ENCODE results near the gene BSN.

Gene BSN, protein sequence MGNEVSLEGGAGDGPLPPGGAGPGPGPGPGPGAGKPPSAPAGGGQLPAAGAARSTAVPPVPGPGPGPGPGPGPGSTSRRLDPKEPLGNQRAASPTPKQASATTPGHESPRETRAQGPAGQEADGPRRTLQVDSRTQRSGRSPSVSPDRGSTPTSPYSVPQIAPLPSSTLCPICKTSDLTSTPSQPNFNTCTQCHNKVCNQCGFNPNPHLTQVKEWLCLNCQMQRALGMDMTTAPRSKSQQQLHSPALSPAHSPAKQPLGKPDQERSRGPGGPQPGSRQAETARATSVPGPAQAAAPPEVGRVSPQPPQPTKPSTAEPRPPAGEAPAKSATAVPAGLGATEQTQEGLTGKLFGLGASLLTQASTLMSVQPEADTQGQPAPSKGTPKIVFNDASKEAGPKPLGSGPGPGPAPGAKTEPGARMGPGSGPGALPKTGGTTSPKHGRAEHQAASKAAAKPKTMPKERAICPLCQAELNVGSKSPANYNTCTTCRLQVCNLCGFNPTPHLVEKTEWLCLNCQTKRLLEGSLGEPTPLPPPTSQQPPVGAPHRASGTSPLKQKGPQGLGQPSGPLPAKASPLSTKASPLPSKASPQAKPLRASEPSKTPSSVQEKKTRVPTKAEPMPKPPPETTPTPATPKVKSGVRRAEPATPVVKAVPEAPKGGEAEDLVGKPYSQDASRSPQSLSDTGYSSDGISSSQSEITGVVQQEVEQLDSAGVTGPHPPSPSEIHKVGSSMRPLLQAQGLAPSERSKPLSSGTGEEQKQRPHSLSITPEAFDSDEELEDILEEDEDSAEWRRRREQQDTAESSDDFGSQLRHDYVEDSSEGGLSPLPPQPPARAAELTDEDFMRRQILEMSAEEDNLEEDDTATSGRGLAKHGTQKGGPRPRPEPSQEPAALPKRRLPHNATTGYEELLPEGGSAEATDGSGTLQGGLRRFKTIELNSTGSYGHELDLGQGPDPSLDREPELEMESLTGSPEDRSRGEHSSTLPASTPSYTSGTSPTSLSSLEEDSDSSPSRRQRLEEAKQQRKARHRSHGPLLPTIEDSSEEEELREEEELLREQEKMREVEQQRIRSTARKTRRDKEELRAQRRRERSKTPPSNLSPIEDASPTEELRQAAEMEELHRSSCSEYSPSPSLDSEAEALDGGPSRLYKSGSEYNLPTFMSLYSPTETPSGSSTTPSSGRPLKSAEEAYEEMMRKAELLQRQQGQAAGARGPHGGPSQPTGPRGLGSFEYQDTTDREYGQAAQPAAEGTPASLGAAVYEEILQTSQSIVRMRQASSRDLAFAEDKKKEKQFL (N-terminal part only)

DNA sequence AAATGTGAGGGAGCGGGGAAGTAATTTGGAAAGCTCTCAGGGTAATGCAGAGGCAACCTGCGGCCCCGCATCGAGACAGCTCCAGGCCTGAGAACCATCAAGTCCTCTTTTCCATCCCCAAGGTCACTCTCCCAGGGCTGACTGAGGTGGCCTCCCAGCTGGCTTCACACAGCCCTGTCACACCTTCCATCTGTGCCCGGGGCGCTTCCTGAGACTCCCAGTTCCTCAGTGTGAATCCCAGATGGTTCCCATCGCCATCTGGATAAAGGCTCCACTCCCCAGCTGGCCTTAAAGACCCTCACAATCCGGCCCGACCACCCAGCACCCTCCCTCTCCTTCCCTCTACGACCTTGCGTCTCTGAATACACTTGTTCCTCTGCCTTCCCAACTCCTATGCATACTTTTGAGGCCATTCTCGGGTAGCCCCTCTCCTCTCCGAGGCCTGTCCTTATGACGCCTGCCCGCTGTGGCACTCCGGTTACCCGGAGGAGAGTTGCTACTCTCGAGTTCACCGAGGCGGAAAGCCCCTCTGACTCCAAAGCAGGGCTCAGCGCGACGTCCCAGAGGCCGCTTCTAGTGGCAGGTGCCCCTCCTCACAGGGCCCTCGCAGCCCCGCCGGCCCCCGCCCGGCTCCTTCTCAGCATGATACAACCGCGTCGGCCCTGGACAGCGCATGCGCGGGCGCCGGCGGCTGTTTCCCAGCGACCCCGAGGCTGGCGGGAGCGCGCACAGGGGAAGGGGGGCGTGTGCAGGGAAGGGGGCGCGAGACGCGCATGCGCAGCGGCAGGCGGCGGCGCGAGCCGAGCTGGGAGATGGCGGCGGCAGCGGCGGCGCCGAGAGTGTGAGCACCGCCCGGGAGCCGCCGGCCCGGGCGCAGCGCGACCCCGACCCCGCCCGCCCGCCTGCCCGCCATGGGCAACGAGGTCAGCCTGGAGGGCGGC, at the start of gene BSN:
Gene BSN, plus strand, starts transcription at position 786 of the 941 bp plus-strand sequence. Its CDS starts 126 bp downstream, at position 912.
- DNase-seq (ENCODE audit: low read depth in 2 of 2) = peak; percentile 81 to 84

DNA sequence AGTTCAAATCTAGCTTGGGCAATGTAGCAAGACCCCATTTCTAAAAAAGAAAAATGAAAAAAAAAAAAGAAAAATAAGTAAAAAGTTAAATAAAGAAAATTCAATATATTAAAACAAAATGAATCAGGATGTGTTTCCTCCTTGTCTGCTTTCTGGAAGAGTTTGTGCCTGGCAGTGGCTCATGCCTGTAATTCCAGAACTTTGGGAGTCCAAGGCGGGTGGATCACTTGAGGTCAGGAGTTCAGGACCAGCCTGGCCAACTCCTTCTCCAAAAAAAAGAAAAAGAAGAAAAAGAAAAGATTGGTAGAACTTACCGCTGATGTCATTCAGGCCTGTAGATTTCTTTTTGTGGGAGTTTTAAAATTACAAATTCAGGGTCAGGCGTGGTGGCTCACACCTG, 47.4 kb upstream of the BSN start:
- DNase-seq (ENCODE audit: low read depth in 2 of 2) = no peak

DNA sequence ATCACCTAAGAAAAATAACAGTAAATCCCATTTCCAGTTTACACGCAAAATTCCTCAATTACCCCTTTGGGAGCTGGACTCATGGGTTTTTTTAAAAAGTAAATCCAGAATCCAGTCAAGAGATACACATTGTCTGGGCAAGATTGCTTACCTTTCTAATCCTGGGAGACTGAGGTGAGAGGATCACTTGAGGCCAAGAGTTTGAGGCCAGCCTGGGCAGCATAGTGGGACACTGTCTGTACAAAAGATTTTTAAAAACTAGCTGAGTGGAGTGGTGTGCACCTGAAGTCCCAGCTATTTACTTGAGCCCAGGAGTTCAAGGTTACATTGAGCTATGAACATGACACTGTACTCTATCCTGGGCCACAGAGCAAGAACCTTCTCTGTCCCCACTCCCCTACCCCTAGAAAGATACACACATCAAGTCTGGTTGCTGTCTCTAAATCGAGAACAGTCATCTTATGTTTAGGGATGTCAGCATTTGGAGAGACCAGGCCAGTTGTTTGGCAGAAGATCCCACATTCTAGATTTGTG, 45.2 kb upstream of the BSN start:
- no peak for DNase-seq (ENCODE audit: low read depth in 2 of 2)

- DNase-seq (ENCODE audit: low read depth in 2 of 2) = no peak
Measured at GRCh38 chr3:49511639-49512038, 42.6 kb upstream of the BSN start.

- no peak for DNase-seq (ENCODE audit: low read depth in 2 of 2)
Measured at GRCh38 chr3:49512781-49513355, 41.4 kb upstream of the BSN start.

DNA sequence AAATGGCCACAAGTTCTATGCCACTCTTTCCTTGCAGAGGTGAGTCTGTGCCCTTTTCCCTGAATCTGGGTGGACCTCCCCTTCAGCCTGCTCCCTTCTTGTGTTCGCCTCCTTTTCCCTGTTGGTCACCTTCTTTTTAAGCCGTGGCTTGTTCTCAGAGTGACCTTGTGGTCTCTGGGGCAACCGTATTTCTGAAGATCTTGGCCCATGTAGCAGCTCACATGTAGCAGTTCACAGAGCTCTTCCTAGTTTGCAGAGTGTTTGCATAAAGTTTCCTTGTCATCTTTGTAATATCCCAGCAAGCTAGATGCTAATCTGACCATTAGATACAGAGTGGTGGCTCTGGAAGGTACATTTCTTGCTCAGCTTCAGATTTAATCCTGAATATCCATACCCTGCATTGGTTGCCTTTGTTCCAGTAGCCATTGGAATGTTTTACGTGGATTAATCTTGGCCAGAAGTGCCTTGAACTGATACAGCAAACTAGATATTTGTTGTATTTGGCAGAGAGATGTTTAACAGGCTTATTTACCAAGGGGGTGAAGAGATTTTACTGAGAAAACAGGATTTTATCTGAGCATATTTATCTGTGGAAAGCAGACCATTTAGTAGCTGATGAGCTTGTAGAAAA, 40.7 kb upstream of the BSN start:
- no peak for DNase-seq (ENCODE audit: low read depth in 2 of 2)

DNA sequence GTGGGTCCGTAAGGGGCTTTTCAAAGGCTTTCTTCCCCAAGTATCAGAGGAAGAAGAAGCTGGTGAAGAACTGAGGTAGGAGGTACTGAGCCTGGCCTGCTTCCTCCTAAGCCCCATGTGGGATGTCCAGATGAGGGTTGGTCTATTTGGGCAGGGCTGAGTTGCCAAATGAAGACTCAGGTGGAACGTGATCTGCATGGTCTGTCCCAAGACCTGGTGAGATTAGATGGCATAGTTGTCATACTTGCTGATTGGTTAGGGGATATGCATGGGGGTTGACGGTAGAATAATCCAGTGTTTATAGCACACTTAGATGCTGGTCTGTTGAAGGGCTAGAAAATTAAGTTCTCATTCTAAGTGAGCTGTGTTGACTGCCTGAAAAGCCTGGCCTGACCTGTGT, 36.3 kb upstream of the BSN start:
- no peak for DNase-seq (ENCODE audit: low read depth in 2 of 2)

GRCh38 chr3:49518441-49518840, 35.8 kb upstream of the BSN start:
- DNase-seq (ENCODE audit: low read depth in 2 of 2) = no peak

GRCh38 chr3:49519296-49519695, 35.0 kb upstream of the BSN start:
- no peak for DNase-seq (ENCODE audit: low read depth in 2 of 2)

DNA sequence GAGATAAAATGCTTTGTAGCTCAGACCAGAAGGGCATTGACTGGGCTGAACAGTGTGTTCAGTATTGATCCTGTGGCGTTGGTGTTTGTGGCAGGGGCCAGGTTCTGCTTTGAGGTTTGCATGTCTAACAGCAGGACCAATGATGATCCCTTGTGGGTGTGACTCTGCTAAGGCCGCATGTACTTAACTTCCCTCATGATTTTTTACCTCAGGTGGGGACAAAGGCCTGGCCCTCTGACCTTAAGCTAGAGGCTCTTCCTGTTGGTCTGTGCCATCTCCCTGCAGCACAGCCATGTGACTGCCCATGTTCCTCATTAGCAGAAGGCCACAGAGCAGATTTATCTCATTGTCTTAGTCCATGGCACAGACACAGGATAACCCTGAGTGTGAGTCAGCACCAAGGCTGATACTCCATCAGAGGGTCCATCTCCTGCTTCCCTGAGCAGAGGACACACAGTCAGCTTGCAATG, 34.3 kb upstream of the BSN start:
- DNase-seq (ENCODE audit: low read depth in 2 of 2) = no peak

- no peak for DNase-seq (ENCODE audit: low read depth in 2 of 2)
Measured at GRCh38 chr3:49523756-49524747, 30.2 kb upstream of the BSN start.

GRCh38 chr3:49529567-49529966, 24.7 kb upstream of the BSN start:
- DNase-seq (ENCODE audit: low read depth in 2 of 2) = no peak

DNA sequence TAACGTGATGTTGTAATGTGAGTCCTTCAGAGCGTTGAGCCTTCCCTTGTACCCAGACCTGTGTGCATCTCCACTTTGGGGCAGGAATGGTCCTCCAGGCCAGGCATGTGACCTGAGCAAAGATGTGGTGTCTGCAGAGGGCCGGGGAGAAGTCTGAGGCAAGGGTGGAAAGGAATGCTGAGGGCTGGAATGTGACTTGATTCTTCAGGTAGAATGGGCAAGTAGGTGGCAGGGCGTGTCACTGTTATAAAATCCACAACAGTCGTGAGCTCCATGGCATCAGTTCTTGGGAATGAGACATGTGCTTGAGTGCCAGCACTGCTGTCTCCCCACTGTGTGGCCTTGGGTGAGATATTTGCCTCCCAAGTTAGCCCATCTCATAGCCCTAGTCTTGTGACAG, 24.0 kb upstream of the BSN start:
- DNase-seq (ENCODE audit: low read depth in 2 of 2) = no peak

DNA sequence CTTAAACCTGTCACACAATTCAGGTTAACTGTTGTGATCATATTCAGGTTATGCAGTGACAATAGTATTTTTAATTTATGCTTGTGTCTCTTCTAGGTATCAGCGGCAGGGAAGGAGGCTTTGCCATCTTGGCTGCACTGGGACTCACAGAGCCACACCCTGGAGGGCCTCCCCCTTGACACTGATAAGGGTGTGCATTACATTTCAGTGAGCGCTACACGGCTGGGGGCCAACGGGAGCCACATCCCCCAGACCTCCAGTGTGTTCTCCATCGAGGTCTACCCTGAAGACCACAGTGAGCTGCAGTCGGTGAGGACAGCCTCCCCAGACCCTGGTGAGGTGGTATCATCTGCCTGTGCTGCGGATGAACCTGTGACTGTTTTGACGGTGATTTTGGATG, 23.6 kb upstream of the BSN start:
- DNase-seq (ENCODE audit: low read depth in 2 of 2) = no peak

DNA sequence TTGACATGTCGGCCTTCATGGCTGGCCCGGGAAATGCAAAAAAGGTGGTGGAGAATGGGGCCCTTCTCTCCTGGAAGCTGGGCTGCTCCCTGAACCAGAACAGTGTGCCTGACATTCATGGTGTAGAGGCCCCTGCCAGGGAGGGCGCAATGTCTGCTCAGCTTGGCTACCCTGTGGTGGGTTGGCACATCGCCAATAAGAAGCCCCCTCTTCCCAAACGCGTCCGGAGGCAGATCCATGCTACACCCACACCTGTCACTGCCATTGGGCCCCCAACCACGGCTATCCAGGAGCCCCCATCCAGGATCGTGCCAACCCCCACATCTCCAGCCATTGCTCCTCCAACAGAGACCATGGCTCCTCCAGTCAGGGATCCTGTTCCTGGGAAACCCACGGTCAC, 23.1 kb upstream of the BSN start:
- DNase-seq (ENCODE audit: low read depth in 2 of 2) = no peak

- no peak for DNase-seq (ENCODE audit: low read depth in 2 of 2)
Measured at GRCh38 chr3:49531715-49532114, 22.6 kb upstream of the BSN start.

DNA sequence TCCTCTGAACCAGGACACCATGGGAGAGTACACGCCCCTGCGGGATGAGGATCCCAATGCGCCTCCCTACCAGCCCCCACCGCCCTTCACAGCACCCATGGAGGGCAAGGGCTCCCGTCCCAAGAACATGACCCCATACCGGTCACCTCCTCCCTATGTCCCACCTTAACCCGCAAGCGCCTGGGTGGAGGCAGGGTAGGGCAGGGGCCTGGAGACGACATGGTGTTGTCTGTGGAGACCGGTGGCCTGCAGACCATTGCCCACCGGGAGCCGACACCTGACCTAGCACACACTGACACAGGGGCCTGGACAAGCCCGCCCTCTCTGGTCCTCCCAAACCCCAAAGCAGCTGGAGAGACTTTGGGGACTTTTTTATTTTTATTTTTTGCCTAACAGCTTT, 21.2 kb upstream of the BSN start:
- DNase-seq (ENCODE audit: low read depth in 2 of 2) = no peak

DNA sequence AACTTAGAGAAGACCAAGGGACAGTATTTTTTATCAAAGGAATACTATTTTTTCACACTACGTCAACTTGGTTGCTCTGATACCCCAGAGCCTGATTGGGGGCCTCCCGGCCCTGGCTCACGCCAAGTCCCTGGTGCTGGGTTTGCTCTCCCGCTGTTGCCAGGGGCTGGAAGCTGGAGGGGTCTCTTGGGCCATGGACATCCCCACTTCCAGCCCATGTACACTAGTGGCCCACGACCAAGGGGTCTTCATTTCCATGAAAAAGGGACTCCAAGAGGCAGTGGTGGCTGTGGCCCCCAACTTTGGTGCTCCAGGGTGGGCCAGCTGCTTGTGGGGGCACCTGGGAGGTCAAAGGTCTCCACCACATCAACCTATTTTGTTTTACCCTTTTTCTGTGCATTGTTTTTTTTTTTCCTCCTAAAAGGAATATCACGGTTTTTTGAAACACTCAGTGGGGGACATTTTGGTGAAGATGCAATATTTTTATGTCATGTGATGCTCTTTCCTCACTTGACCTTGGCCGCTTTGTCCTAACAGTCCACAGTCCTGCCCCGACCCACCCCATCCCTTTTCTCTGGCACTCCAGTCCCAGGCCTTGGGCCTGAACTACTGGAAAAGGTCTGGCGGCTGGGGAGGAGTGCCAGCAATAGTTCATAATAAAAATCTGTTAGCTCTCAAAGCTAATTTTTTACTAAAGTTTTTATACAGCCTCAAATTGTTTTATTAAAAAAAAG, 20.3 kb upstream of the BSN start:
- no peak for DNase-seq (ENCODE audit: low read depth in 2 of 2)

All from stimulated activated CD4-positive, alpha-beta T cell treated with anti-CD3 and anti-CD28 coated beads, Interleukin-15, amount 100 ng/mL, for 48 hours (primary cell).